ENCODE results near the gene C1QA. TPM values are rescaled to one million over a fixed set of nuclear protein-coding genes. Genes with fewer than 3 reads are reported as not detected.

The C1QA gene
- total RNA-seq, 4 donors from 2014 or later = 7.2 to 24.3 (median 16.4) TPM

DNA sequence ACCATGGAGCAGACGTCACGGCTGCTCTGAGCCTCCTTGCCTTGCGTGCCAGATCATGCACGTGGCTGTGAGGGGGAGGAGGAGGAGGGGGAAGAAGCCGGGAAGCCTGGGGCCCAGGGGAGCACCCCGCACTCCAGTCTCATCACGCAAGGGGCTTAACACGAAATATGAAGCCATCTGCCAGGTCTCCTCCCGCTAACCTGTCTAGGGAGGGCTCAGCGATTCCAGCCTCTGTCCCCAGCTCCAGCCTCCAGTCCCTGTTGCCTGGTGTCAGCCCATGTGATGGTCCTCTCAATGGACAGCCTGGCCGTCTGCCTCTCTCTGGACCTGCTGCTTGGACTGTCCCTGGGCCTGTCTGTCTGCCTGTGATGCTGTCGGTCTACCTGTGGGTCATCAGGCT is 22.5 kb upstream of the C1QA start:
- Histone ChIP-seq H3K4me1 (no peaks in the 10 kb centered on the region), H3K4me3 (no peak overlapping the region), H3K36me3 (no peaks in the 10 kb centered on the region), H3K9me3 (no peaks in the 10 kb centered on the region), H3K27me3 (peaks cover 94% of the 10 kb centered on the region), H3K27ac (no peak overlapping the region)
- no peak for TF ChIP-seq POLR2AphosphoS5 (IDR thresholded peaks at IDR 0.05)
- TF ChIP-seq, protein P1, sequence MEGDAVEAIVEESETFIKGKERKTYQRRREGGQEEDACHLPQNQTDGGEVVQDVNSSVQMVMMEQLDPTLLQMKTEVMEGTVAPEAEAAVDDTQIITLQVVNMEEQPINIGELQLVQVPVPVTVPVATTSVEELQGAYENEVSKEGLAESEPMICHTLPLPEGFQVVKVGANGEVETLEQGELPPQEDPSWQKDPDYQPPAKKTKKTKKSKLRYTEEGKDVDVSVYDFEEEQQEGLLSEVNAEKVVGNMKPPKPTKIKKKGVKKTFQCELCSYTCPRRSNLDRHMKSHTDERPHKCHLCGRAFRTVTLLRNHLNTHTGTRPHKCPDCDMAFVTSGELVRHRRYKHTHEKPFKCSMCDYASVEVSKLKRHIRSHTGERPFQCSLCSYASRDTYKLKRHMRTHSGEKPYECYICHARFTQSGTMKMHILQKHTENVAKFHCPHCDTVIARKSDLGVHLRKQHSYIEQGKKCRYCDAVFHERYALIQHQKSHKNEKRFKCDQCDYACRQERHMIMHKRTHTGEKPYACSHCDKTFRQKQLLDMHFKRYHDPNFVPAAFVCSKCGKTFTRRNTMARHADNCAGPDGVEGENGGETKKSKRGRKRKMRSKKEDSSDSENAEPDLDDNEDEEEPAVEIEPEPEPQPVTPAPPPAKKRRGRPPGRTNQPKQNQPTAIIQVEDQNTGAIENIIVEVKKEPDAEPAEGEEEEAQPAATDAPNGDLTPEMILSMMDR (IDR thresholded peaks at IDR 0.05) = no peak
- TF ChIP-seq POLR2A (IDR thresholded peaks at IDR 0.05) = no peak
- TF ChIP-seq EP300 (IDR thresholded peaks at IDR 0.05) = no peak
- WGBS = 71% methylated on average over 5 of the region's 12 CpGs
- DNase-seq (ENCODE audit: low spot score in 2 of 2) = no peak

DNA sequence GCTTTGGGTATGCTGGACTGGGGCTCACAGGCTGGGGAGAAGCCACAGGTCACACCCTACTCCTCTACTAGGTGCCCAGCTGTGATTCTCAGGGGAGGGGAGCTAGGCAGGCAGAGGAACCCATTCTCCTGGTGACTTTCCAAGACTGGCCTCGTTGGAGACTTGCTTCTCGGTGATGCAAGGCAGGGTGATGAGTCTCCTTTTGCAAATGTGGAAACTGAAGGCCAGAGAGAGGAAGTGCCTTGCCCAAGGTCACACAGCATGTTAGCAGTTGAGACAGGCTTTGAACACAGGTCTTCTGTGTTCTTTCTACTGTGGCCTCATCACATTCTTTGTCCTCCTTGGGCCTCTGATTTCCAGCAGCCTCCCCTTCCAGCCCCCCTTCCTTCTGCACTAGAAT is 20.5 kb upstream of the C1QA start:
- Histone ChIP-seq H3K4me3 (no peak overlapping the region), H3K27me3 (peaks cover 96% of the 10 kb centered on the region), H3K36me3 (no peaks in the 10 kb centered on the region), H3K27ac (no peak overlapping the region), H3K9me3 (no peaks in the 10 kb centered on the region), H3K4me1 (no peaks in the 10 kb centered on the region)
- no peak for DNase-seq (ENCODE audit: low spot score in 2 of 2)
- 83% methylated on average over 2 of the region's 2 CpGs for WGBS
- TF ChIP-seq EP300 (IDR thresholded peaks at IDR 0.05) = no peak
- no peak for TF ChIP-seq POLR2AphosphoS5 (IDR thresholded peaks at IDR 0.05)
- no peak for TF ChIP-seq POLR2A (IDR thresholded peaks at IDR 0.05)
- TF ChIP-seq, protein P1 (IDR thresholded peaks at IDR 0.05) = no peak

DNA sequence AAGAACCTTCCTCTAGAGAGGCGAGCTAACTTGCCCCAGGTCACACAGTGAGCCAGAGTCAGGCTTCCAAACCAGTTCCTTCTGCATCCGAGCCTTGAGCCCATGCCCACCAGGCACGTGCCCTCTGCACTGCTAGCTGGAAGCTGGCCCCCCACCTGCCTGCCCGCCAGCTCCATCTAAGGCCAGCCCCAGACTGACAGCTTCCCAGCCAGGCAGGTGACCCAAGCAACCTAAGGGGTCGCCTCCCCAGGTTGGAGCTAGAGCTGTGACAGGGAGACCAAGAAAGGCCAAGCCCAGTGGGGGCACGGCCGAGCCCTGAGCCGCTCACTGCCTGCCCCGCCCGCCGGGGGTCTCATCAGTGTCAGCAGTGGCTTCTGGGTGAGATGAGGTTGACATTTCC is 19.9 kb upstream of the C1QA start:
- Histone ChIP-seq H3K36me3 (no peaks in the 10 kb centered on the region), H3K4me3 (no peak overlapping the region), H3K27ac (no peak overlapping the region), H3K4me1 (no peaks in the 10 kb centered on the region), H3K27me3 (peaks cover 96% of the 10 kb centered on the region), H3K9me3 (no peaks in the 10 kb centered on the region)
- no peak for DNase-seq (ENCODE audit: low spot score in 2 of 2)
- TF ChIP-seq, protein P1 (IDR thresholded peaks at IDR 0.05) = no peak
- no peak for TF ChIP-seq EP300 (IDR thresholded peaks at IDR 0.05)
- WGBS = 60% methylated on average over 2 of the region's 11 CpGs

DNA sequence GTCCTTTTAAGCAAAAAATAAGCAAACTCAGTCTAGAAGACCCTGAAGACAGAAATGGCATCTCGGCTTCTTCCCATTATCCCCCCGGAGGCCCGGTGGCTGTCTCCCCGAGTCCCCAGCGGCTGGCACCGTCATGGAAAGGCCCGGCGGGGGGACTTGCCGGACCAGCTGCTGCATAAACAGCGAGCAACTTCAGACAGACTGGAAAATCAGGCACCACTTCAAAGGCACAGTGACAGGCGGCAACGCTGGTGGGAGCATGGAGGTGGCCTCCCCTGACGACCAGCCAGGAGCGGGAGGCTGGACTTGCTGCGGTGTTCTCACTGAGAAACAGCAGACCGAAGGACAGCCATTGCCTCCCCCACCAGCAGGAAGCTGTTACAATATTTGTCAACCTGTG is 18.4 kb upstream of the C1QA start:
- no peak overlapping the region for H3K27ac ChIP-seq
- WGBS = 23% methylated on average over 12 of the region's 16 CpGs
- H3K36me3 ChIP-seq = no peaks in the 10 kb centered on the region
- no peaks in the 10 kb centered on the region for H3K4me1 ChIP-seq
- H3K4me3 ChIP-seq = no peak overlapping the region
- no peaks in the 10 kb centered on the region for H3K9me3 ChIP-seq
- peaks cover 98% of the 10 kb centered on the region for H3K27me3 ChIP-seq
- no peak for DNase-seq (ENCODE audit: low spot score in 2 of 2)
- TF ChIP-seq POLR2AphosphoS5 (IDR thresholded peaks at IDR 0.05) (no peak), POLR2A (IDR thresholded peaks at IDR 0.05) (no peak), EP300 (IDR thresholded peaks at IDR 0.05) (no peak)
- TF ChIP-seq, protein P1 (IDR thresholded peaks at IDR 0.05) = no peak

DNA sequence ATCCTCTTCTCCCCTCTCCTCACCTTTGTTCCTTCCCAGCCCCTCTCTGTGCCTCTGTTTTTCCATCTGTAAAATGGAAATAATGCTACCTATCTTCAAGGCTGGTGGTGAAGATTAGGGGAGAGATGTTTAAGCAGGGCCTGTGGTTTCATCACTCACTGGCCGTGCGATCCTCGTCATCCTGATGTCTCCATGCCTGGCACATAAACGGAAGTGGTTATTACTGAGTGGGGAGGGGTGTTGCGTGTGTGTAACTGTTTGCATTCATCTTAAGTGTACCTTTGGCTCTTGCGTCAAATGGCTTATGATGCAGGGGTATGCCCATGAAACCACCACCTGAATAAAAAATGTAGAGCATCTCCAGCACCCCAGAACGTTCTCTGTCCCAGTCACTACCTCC is 17.2 kb upstream of the C1QA start:
- Histone ChIP-seq H3K9me3 (no peaks in the 10 kb centered on the region), H3K4me3 (no peak overlapping the region), H3K27me3 (peaks cover 98% of the 10 kb centered on the region), H3K36me3 (no peaks in the 10 kb centered on the region), H3K4me1 (no peaks in the 10 kb centered on the region), H3K27ac (no peak overlapping the region)
- WGBS = 74% methylated on average over 7 of the region's 7 CpGs
- no peak for DNase-seq (ENCODE audit: low spot score in 2 of 2)
- TF ChIP-seq POLR2AphosphoS5 (IDR thresholded peaks at IDR 0.05) = no peak
- TF ChIP-seq, protein P1 (IDR thresholded peaks at IDR 0.05) = no peak
- TF ChIP-seq EP300 (IDR thresholded peaks at IDR 0.05) = no peak
- TF ChIP-seq POLR2A (IDR thresholded peaks at IDR 0.05) = no peak
